Measurements from ENCODE around the gene MBNL3.
"Not testable (repeated sequence)": the region's sequence is repeated elsewhere in the genome, so short reads cannot be mapped to it uniquely, and the experiment has no call there.

The MBNL3 gene

GRCh38 chrX:132474544-132475248, 14.1 kb downstream of the MBNL3 start:
- no peak for DNase-seq

DNA sequence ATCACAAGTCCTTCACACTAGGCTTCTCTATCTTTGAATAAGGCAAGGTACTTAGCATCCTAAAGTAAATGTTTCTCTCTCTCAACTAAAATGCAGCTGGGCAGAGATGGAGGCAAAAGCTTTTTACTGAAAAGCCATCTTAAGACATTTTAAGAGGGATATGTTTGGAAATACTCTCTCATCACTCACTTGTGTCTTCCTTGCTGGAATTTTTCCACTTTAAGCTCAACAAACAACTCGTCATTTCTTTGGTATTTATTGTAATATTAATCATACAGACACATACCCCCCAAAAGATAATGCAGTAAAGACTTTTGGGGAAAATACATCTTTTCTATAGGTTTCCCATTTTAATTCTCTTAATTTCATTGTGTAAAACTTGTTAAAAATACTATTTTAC, 16.4 kb downstream of the MBNL3 start:
- DNase-seq: no peak

DNA sequence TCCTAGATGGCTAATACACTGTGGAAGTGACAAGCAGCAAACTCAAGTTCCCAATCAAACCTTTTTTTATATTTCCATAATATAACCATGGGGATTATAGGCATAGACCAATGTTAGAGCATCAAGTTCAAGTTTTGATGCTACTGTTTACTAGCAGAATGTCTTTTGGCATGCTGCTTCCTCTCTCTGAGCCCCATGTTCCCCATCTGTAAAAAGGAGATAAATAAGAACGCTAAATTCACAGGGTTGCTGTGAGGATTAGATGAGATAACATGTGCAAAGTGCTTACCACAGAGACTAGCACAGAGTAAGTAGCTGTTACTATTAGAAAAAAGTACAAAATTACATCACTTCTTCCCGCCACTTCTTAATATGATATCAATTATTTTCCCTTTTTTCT, 18.0 kb downstream of the MBNL3 start:
- no peak for DNase-seq

DNA sequence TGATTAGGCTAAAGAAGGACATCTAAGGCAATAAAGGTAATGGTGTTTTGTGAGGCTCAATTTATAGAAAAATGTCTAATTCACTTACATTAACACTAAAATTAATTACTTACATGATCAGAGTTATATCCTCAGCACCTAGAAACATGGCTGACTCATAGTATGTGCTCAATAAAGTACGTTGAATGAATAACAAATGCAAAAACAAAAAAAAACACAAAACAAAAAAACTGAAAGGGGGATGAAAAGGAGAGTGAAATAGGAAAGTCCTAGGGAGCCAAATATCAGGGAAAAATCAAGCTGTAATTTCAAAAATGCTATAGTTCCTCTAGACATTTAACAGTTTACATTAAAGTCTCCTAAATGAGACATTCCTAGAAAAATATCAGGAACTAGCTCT, 18.7 kb downstream of the MBNL3 start:
- no peak for DNase-seq

GRCh38 chrX:132468454-132468853, 20.4 kb downstream of the MBNL3 start:
- no peak for DNase-seq

DNA sequence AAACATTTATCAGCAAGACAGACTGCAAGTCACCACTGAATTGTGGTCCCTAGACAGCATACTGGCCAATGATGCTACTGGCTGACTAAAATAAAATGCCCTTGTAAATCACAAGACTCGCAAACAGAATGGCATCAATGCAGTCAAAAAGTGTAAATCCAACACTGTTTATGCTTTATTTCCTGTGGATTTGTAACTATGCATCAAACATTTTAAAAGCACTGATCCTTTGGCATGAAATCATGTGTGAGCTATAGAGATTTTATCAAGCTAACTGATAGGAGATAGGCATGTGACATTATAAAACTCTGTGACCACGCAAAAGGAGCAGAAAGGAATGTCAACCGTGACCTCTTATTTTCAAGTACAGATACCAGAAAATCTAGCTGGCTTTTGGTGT, 20.8 kb downstream of the MBNL3 start:
- DNase-seq: no peak

DNA sequence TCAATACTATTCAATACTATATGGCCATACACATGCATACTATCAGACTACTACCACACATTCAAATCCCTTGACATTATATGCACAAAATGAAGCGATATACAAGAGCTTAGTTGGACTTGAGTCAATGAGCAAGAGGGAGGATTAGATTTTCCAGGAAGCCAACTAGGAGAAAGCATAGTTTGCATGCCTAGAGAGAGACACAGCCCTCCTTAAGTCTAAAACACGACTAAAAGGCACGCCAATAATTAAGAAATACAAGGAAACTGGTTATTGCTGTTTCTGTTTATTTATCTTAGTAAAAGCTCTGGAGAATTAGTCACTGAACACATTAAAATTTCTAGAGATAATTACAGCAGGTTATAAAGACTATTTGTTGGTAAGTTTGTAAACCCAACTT, 21.8 kb downstream of the MBNL3 start:
- no peak for DNase-seq

GRCh38 chrX:132463411-132463810, 25.4 kb downstream of the MBNL3 start:
- no peak for DNase-seq

GRCh38 chrX:132461886-132462285, 27.0 kb downstream of the MBNL3 start:
- no peak for DNase-seq

DNA sequence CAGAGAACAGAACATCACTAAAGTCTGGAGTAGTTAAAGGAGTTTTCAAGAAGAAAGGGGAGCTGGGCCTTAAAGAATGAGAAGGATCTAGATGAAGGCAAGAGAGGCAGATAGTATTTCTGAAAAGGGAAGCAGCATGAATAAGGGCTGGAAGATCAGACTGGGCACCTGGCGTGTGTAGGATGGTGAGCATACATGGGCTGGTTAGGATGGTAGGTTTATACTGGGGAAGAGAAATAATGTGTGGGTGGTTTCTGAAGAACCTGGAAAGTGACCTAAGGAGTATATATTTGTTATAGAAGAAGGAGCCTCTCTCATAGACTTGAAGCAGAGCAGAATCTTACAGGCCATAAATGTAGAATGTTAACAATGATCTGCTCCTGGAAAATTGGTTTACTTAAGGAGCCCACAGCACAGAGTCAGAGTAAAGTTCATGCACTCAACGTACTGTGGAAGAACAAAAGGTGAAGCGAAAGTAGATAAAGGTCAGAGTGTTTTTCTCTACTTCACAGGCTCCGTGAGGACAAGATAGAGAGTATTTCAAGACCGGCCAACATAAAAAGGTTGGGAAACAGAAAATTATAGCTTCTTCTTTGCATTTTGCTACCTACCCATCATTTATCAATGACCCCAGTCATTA, 35.8 kb downstream of the MBNL3 start:
- no peak for DNase-seq

DNA sequence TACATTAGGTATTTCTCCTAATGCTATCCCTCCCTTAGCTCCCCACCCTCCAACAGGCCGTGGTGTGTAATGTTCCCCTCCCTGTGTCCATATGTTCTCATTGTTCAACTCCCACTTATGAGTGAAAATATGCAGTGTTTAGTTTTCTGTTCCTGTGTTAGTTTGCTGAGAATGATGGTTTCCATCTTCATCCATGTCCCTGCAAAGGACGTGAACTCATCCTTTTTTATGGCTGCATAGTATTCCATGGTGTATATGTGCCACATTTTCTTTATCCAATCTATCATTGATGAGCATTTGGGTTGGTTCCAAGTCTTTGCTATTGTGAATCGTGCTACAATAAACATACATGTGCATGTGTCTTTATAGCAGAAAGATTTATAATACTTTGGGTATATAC, 42.9 kb downstream of the MBNL3 start:
- DNase-seq: not testable (repeated sequence)

DNA sequence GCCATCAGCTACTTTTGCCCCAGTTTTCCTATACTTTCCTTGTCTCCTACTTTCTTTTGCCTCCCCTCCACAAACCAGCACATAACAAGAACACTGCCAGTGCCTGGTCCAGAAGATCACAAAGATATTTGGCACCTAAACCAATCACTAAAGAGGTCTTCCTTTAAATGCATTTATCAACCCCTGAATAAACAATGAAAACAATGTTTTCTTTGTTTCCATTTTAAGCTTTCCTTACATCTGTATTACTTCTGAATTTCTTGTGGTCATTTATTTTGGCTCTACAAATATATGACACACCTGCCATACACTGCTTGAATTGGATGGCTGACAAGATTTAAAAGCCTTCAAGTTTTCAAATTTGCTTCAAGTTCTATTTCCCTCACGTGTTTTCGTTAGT, 43.9 kb downstream of the MBNL3 start:
- DNase-seq: no peak

DNA sequence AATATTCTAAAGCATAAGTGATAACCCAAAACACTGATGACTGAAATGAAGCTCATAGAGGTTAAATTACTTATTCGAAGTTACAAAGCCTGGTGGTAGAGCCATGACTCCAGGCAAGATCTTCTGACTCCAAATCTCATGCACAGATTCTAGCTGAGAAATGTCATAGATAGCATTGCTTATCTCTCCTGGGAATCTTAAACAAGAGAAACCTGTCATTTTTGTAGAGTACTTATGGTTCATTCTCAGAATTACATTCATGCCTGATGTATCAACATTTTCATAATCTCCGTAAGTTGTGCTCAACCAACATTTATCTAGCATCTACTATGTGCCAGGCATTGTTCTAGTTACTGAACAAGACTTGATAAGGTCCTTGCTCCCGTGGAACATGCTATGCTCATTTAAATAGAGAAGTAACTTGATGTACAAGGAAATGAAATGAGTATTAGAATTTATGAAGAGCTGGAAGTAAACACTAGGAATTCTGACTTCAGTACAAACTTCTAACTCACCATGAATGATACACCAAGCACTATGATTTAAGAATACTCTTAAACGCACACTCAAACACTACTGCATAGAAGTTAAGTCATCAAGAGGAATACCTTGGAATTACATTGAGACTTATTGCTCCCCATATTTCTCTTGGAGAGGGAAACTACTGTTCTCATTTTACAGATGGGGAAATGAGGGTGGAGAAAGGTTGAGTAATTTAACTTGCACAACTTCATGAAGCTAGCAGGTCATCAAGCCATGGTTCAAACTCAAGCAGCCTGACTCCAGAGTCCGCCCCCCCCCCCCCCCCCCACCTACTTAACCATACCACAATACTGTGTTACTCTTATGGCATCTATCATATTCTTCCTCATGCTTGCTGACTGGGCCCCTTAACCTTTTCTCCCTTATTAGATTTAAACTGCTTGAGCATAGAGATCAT, 45.4 kb downstream of the MBNL3 start:
- no peak for DNase-seq

GRCh38 chrX:132442691-132443090, 46.1 kb downstream of the MBNL3 start:
- DNase-seq: no peak

GRCh38 chrX:132435222-132435621, 53.6 kb downstream of the MBNL3 start:
- DNase-seq: no peak

DNA sequence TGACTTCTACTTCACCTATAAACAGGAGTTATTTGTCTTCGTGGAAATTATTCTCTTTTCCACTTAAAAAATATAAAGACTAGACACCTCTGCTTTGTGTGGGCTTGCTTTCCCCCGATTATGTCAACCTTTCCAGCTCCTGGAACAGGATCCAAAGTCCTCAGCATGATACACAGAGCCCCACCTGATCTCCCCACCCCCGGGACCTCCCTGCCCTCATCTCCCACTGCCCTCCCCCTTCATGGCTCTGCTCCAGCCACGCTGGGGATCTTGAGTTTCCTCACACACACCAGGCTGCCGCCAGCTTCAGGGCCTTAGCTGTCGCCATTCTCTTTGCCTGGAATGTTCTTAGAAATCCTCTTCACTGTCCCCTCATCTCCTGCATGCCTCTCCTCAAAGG, 55.3 kb downstream of the MBNL3 start:
- DNase-seq: no peak

DNA sequence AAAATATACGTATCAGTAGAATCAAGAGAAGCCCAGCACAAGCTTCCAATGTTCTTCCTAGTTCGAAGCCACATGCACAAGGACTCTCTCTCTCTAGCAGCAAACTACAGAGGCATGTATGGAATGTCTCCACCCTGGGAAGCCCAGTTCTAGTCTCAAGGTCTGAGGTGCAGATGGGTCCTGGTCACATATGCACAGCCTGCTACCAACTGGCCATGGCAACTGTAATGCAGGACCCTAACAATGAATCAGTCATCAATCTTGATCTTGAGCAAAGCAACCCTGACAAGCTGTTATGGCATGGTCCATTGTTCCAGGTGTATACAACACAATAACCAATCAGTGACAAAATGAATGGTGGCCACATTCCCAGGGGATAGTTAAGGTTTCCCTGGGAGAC, 55.8 kb downstream of the MBNL3 start:
- peak; percentile 69 for DNase-seq

DNA sequence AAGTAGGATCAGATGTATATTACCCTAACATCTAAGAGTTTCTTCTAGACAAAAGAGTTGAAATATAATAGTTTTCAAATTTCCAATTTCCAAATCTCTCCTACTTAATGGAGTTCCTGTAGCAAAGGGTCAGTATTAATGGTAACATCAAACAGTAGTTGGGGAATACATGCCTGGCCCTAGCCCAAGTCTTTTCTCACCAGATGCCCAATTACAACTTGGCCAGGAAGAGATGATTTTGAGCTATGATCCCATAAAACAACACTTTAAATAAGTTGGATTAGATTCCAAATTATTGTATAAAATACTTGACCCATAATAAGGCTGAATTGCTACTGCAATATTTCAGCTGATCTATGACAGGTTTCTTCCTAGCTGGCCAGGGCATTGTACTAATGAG, 59.9 kb downstream of the MBNL3 start:
- no peak for DNase-seq

DNA sequence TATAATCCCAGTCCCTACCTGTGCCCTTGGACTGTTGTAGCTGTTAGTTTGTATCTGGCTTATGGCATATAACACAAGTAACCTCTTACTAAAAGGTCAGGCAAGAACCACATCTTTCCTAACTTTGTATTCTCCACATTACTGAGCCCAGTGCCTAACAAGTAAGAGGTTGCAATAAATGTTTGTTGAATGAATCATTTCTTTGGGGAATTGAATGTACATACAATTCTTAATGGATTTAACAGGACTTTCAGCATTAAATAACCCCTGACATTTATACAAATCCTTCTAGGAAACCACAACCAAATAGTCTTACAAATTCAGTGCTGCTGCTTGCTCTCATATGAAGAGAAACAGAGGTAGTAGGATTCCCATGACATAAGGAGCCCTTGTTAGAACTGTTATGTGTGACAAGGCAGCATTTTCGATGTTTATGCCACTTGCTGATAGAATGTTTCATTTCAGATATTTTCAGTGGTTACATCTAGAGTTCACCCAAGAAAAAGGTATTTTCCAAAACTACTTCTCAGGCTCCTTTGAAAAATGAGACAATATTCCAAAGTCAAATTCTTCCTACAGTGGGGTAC, 62.0 kb downstream of the MBNL3 start:
- no peak for DNase-seq

DNA sequence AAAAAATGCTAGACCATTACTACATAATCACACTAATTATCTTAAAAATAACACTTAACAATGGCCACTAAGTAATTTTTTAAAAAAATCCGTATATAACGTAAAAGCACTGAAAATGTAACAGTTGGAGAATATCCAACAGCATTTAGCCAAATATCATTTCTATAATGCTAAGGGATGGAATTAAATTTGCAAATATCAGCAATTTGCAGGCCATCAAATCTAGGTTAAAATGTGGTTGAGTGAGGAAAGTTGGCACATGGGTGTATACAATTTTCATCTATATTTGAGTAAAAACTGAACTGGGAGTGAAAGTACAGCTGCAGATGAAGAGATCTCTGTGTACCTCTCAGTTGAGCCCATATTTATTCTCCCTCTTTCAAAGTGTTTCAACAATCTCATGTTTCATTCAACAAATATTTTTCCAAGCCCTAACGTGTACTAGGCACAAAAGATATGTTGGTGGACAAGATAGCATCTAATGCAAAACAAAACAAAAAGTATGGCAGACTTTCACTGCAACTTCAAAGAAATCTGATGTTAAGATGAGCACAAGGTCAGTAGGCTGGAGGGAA, 63.0 kb downstream of the MBNL3 start:
- no peak for DNase-seq

DNA sequence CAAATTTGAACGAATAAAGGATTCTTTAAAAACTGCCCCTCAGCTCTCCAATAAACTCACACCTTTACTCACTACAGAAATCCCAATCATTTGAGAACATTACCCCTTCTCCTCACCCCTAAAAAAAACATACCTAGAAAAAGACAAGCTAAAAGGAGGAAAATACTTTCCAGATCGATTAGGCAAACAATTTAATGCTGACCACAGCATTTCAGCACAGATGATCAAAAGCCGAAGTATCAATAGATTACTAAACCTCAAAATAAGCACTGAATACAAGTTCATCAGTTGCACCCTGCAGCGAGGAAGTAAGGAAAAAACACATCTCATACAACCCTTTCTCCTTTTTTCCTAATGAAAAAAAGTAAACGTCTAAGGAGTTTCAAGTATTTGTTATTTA, 65.5 kb downstream of the MBNL3 start:
- no peak for DNase-seq

DNA sequence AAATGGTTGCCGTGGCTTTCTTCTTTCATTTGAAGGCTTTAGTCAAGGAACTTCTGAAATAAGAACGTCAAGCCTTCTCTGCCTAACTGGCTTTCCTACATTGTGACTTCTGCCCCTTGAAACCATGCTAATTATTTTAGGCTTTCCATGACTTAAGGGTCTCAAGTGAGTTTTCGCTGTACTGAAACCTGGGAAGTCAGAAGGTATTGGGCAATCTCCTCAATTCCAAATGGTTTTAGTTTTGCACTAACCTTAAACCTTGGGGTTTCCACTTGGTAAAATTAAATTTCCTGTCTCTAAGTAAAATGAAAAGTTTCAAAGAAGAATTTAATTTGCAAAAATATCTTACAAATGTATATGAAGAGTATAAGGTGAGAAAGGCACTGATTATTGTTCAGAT, 73.8 kb downstream of the MBNL3 start:
- no peak for DNase-seq

GRCh38 chrX:132414404-132414803, 74.4 kb downstream of the MBNL3 start:
- no peak for DNase-seq

Measured in NCI-H774 (cell line).